NCI-H2171 treated with DMSO at 0.1 percent for 48 hours (cell line): ENCODE results near the gene ZCCHC7.
A peak's percentile ranks its signal among the peaks of the same experiment; 100 is the strongest.
"Not testable (repeated sequence)": the region's sequence is repeated elsewhere in the genome, so short reads cannot be mapped to it uniquely, and the experiment has no call there.

Experiments used
- DNase-seq: peaks from one replicate; lab custom pipeline; 2025; lab: John Stamatoyannopoulos, UW

The ZCCHC7 gene

GRCh38 chr9:37119907-37120842, at the start of gene ZCCHC7:
Gene ZCCHC7, plus strand, starts transcription at chr9:37120574.
- DNase-seq: peak; percentile 89

- DNase-seq: not testable (repeated sequence)
Observed at GRCh38 chr9:37074790-37075189, 45.6 kb upstream of the ZCCHC7 start.

DNA sequence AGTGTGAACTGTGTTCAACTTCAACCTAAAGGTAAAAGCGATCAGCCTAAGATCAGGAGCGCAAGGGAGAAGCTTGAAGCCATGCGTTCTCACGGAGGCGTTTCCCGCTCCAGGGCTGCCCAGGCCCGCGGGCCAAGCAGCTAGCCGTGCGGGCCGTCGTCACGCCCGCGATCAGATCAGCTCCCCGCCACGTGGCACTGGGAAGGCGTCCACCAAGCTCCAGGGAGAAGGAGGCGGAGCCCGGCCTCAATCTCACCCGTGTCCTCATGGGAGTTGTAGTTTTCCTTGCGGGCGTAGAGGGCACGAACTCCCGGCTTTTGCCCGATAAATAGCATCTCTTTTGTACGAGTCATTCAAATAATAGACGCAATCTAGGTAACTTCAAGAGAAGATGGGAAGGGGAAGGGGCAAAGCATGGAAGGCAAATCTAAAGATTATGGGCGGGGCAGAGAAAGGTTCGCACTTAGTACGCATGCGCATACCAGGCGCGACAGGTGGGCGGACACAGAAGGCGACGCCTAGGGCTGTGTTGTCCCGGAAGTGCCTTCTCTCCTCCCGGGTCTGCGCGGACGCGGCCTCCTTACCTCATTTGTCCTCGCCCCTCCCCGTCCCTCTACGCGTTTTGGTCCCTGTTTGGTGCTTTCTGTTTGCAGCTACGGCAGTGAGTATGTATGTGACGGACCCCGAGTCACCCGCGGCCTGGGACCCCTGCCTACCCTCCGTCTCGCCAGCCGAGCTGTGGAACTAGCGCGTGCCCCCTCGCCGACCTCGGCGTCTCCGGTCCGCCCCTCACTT, 40.8 kb upstream of the ZCCHC7 start:
- peak; percentile 85 for DNase-seq

GRCh38 chr9:37080165-37080628, 40.2 kb upstream of the ZCCHC7 start:
- not testable (repeated sequence) for DNase-seq

DNA sequence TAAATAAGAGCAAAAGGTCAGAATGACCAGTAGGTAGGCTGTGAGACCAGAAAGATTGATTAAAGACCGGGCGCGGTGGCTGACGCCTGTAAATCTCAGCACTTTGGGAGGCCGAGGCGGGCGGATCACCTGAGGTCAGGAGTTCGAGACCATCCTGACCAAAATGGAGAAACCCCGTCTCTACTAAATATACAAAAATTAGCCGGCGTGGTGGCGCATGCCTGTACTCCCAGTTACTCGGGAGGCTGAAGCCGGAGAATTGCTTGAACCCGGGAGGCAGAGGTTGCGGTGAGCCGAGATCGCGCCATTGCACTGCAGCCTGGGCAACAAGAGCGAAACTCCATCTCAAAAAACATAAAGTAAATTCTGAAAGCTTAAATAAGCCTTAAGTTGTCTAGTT, 38.9 kb upstream of the ZCCHC7 start:
- DNase-seq: not testable (repeated sequence)

- no peak for DNase-seq
Observed at GRCh38 chr9:37082214-37082765, 38.1 kb upstream of the ZCCHC7 start.

DNA sequence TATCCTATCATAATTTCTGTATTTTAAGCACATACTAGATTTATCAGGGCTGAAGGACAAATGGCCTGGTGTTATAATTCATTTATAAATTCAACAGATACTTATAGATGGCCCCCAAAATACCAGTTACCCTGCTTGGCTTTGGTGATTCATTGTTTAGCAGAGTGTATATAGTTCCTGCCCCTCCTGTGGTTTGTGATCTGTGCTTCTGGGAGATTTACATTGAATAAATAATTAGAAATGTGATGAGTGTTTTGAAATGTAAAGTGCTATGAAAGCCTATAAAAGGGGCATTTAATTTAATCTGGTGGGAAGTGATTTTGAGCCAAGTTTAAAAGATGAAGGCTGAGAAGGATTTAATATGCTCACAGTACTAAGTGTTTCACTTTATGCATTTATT, 36.7 kb upstream of the ZCCHC7 start:
- DNase-seq: no peak

GRCh38 chr9:37085233-37085632, 35.1 kb upstream of the ZCCHC7 start:
- DNase-seq: no peak

GRCh38 chr9:37092714-37093295, 27.6 kb upstream of the ZCCHC7 start:
- DNase-seq: not testable (repeated sequence)

DNA sequence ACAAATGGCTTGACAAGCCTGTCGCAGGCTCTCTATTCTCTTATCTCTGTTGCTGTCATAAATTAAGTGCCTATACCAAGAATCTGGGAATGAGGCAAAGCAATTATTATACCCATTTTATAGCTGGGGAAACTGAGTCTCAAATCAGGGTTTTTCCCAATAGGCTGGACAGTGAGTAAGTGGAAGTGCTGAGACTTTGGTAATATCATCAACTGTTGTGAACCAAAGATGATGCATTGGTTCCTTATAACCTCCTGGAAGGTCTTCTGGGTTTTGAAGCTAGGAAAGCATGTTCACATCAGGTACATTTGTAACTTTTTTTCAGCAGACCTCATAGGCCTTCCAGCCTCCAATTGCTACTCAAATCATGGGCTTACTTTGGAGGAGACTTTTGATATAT, 25.6 kb upstream of the ZCCHC7 start:
- no peak for DNase-seq

- no peak for DNase-seq
Observed at GRCh38 chr9:37096628-37097027, 23.7 kb upstream of the ZCCHC7 start.

- DNase-seq: no peak
Observed at GRCh38 chr9:37097294-37097693, 23.1 kb upstream of the ZCCHC7 start.

DNA sequence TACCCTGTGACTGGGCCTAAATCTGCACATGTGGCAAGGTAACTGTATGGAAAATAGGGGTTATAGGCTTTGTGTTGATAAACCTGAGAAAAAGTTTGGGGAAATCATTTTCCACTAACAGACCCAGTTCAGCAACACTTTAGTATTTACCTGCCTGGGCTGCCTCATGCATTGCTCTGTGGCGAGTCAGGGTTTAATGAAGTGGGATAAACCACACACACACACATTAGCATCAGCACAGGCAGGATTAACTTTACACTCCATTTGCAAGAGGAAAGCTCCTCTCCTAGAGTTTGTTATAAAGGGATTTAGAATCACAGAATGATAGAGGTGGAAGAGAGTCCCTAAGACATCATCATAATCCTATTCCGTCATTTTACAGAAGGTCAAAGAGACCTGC, 20.0 kb upstream of the ZCCHC7 start:
- no peak for DNase-seq

DNA sequence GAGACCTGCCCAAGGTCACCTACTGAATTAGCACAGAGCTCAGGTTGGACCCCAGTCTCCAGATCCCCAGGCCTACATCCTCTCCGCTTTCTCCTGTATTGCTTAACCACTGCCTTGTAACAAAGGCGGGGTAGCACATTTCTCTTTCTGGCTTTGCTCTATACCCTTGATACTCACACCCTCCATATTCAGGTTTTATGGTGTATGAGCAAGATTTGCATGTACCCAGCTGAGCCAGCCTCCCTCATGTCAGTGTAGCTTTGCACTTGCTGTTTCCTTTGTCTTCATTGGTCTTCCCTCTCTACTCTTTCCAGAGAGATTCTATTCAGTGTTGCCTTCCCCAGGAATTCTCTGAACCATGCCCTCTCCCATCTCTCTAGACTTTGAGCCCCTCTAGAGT, 19.6 kb upstream of the ZCCHC7 start:
- no peak for DNase-seq

GRCh38 chr9:37102486-37102885, 17.9 kb upstream of the ZCCHC7 start:
- DNase-seq: no peak

- DNase-seq: no peak
Observed at GRCh38 chr9:37104183-37104889, 16.0 kb upstream of the ZCCHC7 start.

GRCh38 chr9:37105234-37105633, 15.1 kb upstream of the ZCCHC7 start:
- DNase-seq: no peak

GRCh38 chr9:37107701-37108100, 12.7 kb upstream of the ZCCHC7 start:
- DNase-seq: no peak

- not testable (repeated sequence) for DNase-seq
Observed at GRCh38 chr9:37114442-37114841, 5.9 kb upstream of the ZCCHC7 start.

DNA sequence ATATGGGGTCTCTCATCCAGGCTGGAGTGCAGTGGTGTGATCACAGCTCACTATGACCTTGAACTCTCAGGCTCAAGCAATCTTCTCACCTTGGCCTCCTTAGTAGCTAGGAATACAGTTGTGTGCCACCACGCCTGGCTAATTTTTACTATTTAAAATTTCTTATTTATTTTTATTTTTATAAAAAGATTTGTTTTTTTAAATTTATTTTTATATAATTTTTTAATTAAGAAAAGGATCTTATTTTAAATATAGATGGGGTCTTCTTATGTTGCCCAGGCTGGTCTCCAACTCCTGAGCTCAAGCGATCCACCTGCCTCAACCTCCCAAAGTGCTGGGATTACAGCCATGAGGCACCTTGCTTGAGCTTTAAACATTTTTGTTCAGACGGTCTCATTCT, 2.4 kb upstream of the ZCCHC7 start:
- DNase-seq: no peak

- DNase-seq: peak; percentile 13
Observed at GRCh38 chr9:37119360-37119759, 1.0 kb upstream of the ZCCHC7 start.
